H1 (cell line): ENCODE data around the gene DOCK10. TPM values are rescaled to one million over a fixed set of nuclear protein-coding genes. Genes with fewer than 3 reads are reported as not detected.

Source experiments
- CTCF ChIA-PET: fragments of 300-600 bp; sonication (Branson Sonifier 250); formaldehyde crosslinking; loops from one replicate; lab custom pipeline; 2021; ENCODE audit not compliant: partially characterized antibody; lab: Charles Lee
- POLR2A ChIA-PET: fragments of 300-600 bp; sonication (Branson Sonifier 250); formaldehyde crosslinking; loops from one replicate; lab custom pipeline; 2021; ENCODE audit warnings: inconsistent platforms; ENCODE audit not compliant: partially characterized antibody; lab: Charles Lee
- DNase-seq, 2 experiments: peaks; one replicate each; pipeline versions ENCODE4 v3.0.0 to v3.0.0-alpha.2; 2010 to 2022; ENCODE audit warnings: low spot score in 2 of 2, low read depth in 1 of 2, mixed read lengths in 1 of 2
- FAIRE-seq: peaks from 2 replicates; lab custom pipeline; 2011; peaks lifted over from hg19 to GRCh38; lab: Jason Lieb, UNC
- H2AFZ ChIP-seq: 2 replicates; pipeline ENCODE4 v1.8.1; 2012; ENCODE audit warnings: low read length, inconsistent platforms
- H2AK5ac ChIP-seq: 2 replicates; pipeline ENCODE4 v1.6.1; 2013; ENCODE audit warnings: low read depth, low read length
- H2BK120ac ChIP-seq: replicated peaks from 2 replicates; pipeline ENCODE3; 2013; ENCODE audit warnings: low read depth, low read length, inconsistent platforms
- H2BK12ac ChIP-seq: 2 replicates; pipeline ENCODE4 v1.6.1; 2013; ENCODE audit warnings: low read depth, low read length
- H2BK15ac ChIP-seq: 2 replicates; pipeline ENCODE4 v1.6.1; 2013; ENCODE audit warnings: low read length
- H2BK20ac ChIP-seq: 2 replicates; pipeline ENCODE4 v1.6.1; 2013; ENCODE audit warnings: low read length
- H2BK5ac ChIP-seq: 2 replicates; pipeline ENCODE4 v1.6.1; 2013; ENCODE audit warnings: low read depth, low read length
- H3K14ac ChIP-seq: 2 replicates; pipeline ENCODE4 v1.6.1; 2013; ENCODE audit warnings: inconsistent platforms; ENCODE audit not compliant: insufficient read length
- H3K18ac ChIP-seq: 2 replicates; pipeline ENCODE4 v1.6.1; 2013; ENCODE audit warnings: low read length; ENCODE audit errors: extremely low read depth
- H3K23ac ChIP-seq: 2 replicates; pipeline ENCODE4 v1.6.1; 2013; ENCODE audit warnings: inconsistent platforms; ENCODE audit not compliant: insufficient read length
- H3K23me2 ChIP-seq: 2 replicates; pipeline ENCODE4 v1.6.1; 2013; ENCODE audit warnings: low read depth, low read length
- H3K27ac ChIP-seq: 2 replicates; pipeline ENCODE4 v1.6.1; 2011; ENCODE audit warnings: low read depth, low read length, inconsistent platforms
- H3K27me3 ChIP-seq, 4 experiments: replicated peaks in 1 of 4; 1 replicate in 1 of 4; 2 replicates in 3 of 4; pipeline versions ENCODE4 v1.6.1 to v1.8.1; 2011 to 2013; ENCODE audit warnings: low read length in 3 of 4, mild to moderate bottlenecking in 3 of 4, inconsistent platforms in 2 of 4, mixed read lengths in 2 of 4, moderate library complexity in 1 of 4; ENCODE audit not compliant: control insufficient read depth in 3 of 4, insufficient read depth in 3 of 4; ENCODE audit errors: extremely low read depth in 1 of 4
- H3K36me3 ChIP-seq, 4 experiments: 2 replicates each; pipeline versions ENCODE4 v1.6.1 to v1.8.1; 2011 to 2013; ENCODE audit warnings: mild to moderate bottlenecking in 4 of 4, low read length in 3 of 4, moderate library complexity in 2 of 4, control low read depth in 1 of 4, inconsistent platforms in 1 of 4; ENCODE audit not compliant: insufficient read depth in 4 of 4, control insufficient read depth in 2 of 4
- H3K4ac ChIP-seq: replicated peaks from 2 replicates; pipeline ENCODE3; 2013; ENCODE audit warnings: low read length, low read depth, mixed read lengths, inconsistent platforms; ENCODE audit not compliant: insufficient read length
- H3K4me1 ChIP-seq, 4 experiments: replicated peaks in 1 of 4; 1 replicate in 1 of 4; 2 replicates in 3 of 4; pipeline versions ENCODE4 v1.6.1 to v1.8.1; 2011 to 2013; ENCODE audit warnings: low read length in 3 of 4, inconsistent platforms in 2 of 4, mixed read lengths in 1 of 4; ENCODE audit not compliant: insufficient read depth in 4 of 4, control insufficient read depth in 3 of 4
- H3K4me2 ChIP-seq, 2 experiments: 2 replicates each; pipeline versions ENCODE4 v1.6.1 to v1.8.1; 2011 to 2013; ENCODE audit warnings: low read depth in 2 of 2, low read length in 2 of 2, control low read depth in 1 of 2, inconsistent platforms in 1 of 2, mild to moderate bottlenecking in 1 of 2; ENCODE audit not compliant: insufficient read depth in 1 of 2
- H3K4me3 ChIP-seq, 4 experiments: fragments of 200-600, 300-600 bp in 1 of 4; sonication (generic), shearing (Covaris generic), sonication (Bioruptor Twin) in 1 of 4; 2 replicates each; pipeline versions ENCODE4 v1.5.1 to v1.8.1; 2011 to 2016; ENCODE audit warnings: low read length in 4 of 4, low read depth in 3 of 4, control low read depth in 2 of 4, inconsistent platforms in 2 of 4, mild to moderate bottlenecking in 2 of 4, mixed read lengths in 1 of 4, moderate library complexity in 1 of 4; ENCODE audit not compliant: insufficient read depth in 2 of 4; ENCODE audit errors: extremely low read depth in 1 of 4
- H3K56ac ChIP-seq: replicated peaks from 2 replicates; pipeline ENCODE3; 2013; ENCODE audit warnings: low read depth, mild to moderate bottlenecking, mixed read lengths, low read length, inconsistent platforms; ENCODE audit not compliant: insufficient read length
- H3K79me1 ChIP-seq: 2 replicates; pipeline ENCODE4 v1.6.1; 2013; ENCODE audit warnings: low read depth, low read length, control low read depth
- H3K79me2 ChIP-seq, 2 experiments: 2 replicates each; pipeline versions ENCODE4 v1.6.1 to v1.8.1; 2012 to 2013; ENCODE audit warnings: low read length in 2 of 2, mild to moderate bottlenecking in 2 of 2, inconsistent platforms in 1 of 2; ENCODE audit not compliant: insufficient read depth in 2 of 2, control insufficient read depth in 1 of 2
- H3K9ac ChIP-seq, 4 experiments: replicated peaks in 1 of 4; 1 replicate in 1 of 4; 2 replicates in 3 of 4; pipeline versions ENCODE4 v1.6.1 to v1.8.1; 2011 to 2013; ENCODE audit warnings: low read depth in 3 of 4, low read length in 3 of 4, control low read depth in 2 of 4, mild to moderate bottlenecking in 2 of 4, moderate library complexity in 2 of 4, inconsistent platforms in 1 of 4; ENCODE audit errors: extremely low read depth in 1 of 4
- H3K9me3 ChIP-seq, 2 experiments: 2 replicates each; pipeline versions ENCODE4 v1.6.1 to v1.8.1; 2012 to 2013; ENCODE audit warnings: mild to moderate bottlenecking in 2 of 2, moderate library complexity in 2 of 2, control low read depth in 1 of 2, inconsistent platforms in 1 of 2, low read depth in 1 of 2, low read length in 1 of 2, mixed read lengths in 1 of 2; ENCODE audit not compliant: insufficient read depth in 2 of 2
- H4K20me1 ChIP-seq, 2 experiments: replicated peaks in 1 of 2; 2 replicates each; pipeline versions ENCODE3 to v1.8.1; 2011 to 2013; ENCODE audit warnings: inconsistent platforms in 2 of 2, low read length in 2 of 2, mild to moderate bottlenecking in 1 of 2; ENCODE audit not compliant: insufficient read depth in 2 of 2, control insufficient read depth in 1 of 2
- H4K5ac ChIP-seq: 2 replicates; pipeline ENCODE4 v1.6.1; 2013; ENCODE audit warnings: low read length, low read depth, mixed read lengths, inconsistent platforms; ENCODE audit not compliant: insufficient read length
- H4K8ac ChIP-seq: 2 replicates; pipeline ENCODE4 v1.8.0; 2013; ENCODE audit warnings: mild to moderate bottlenecking, moderate library complexity, low read length, inconsistent platforms; ENCODE audit not compliant: insufficient read depth; ENCODE audit errors: extremely low read depth
- H4K91ac ChIP-seq: replicated peaks from 2 replicates; pipeline ENCODE3; 2013; ENCODE audit warnings: low read length, mixed read lengths, inconsistent platforms; ENCODE audit not compliant: insufficient read length
- CBX8 ChIP-seq: fragments of 300-800, 300-1000 bp; sonication (generic); IDR thresholded peaks from 2 replicates; pipeline ENCODE4 v1.7.1; 2016; ENCODE audit warnings: low read depth, low read length, borderline replicate concordance
- CEBPB ChIP-seq: IDR thresholded peaks from 2 replicates; pipeline ENCODE4 v1.6.1; 2012; ENCODE audit warnings: low read depth, low read length
- E2F6 ChIP-seq: IDR thresholded peaks from 2 replicates; pipeline ENCODE4 v1.6.1; 2012; ENCODE audit warnings: inconsistent platforms
- KDM4A ChIP-seq: IDR thresholded peaks from one replicate; pipeline ENCODE4 v1.7.1; 2012; ENCODE audit warnings: low read depth, mild to moderate bottlenecking, moderate library complexity, low read length, inconsistent platforms; ENCODE audit not compliant: severe bottlenecking
- MAFK ChIP-seq: IDR thresholded peaks from 2 replicates; pipeline ENCODE4 v1.6.1; 2012; ENCODE audit warnings: low read depth, mild to moderate bottlenecking, improper control_type of control experiment, low read length
- RAD21 ChIP-seq, 2 experiments: IDR thresholded peaks in 1 of 2; conservative IDR thresholded peaks in 1 of 2; 2 replicates each; pipeline ENCODE4 v1.6.1; 2011; ENCODE audit warnings: low read depth in 2 of 2, low read length in 2 of 2, improper control_type of control experiment in 1 of 2, inconsistent platforms in 1 of 2, mild to moderate bottlenecking in 1 of 2, moderate library complexity in 1 of 2
- SAP30 ChIP-seq: fragments of 300-600 bp; sonication (generic); IDR thresholded peaks from 2 replicates; pipeline ENCODE4 v1.7.1; 2012; ENCODE audit warnings: low read length, moderate library complexity, mild to moderate bottlenecking, inconsistent platforms; ENCODE audit not compliant: insufficient read depth, insufficient replicate concordance
- SUZ12 ChIP-seq: fragments of 200-600 bp; sonication (generic); IDR thresholded peaks from 2 replicates; pipeline ENCODE4 v1.6.1; 2012; ENCODE audit warnings: mild to moderate bottlenecking, inconsistent platforms, low read length, moderate library complexity, mixed read lengths
- WGBS, 2 experiments: shearing (Covaris generic) in 1 of 2; methylation state at CpG; one replicate each; pipeline versions ENCODE4 v1.1.6 to v1.1.7; 2013 to 2015; ENCODE audit warnings: low lambda C conversion rate in 2 of 2, mixed read lengths in 2 of 2, inconsistent platforms in 1 of 2, low coverage in 1 of 2, missing lambda C conversion rate in 1 of 2; ENCODE audit not compliant: insufficient replicate concordance in 2 of 2, insufficient coverage in 1 of 2, insufficient read length in 1 of 2; ENCODE audit errors: extremely low coverage in 1 of 2, missing lambda C conversion rate in 1 of 2; 5-methylcytosine and 5-hydroxymethylcytosine counted together
- polyA plus RNA-seq, 7 experiments: library from polyadenylated mRNA; depleted of rRNA in 3 of 7; stranded (reverse) in 5 of 7; unstranded in 2 of 7; fragments of >200 nt in 5 of 7; fragments of 200-250 nt in 2 of 7; gene quantifications; 1 replicate in 5 of 7; 2 replicates in 1 of 7; 4 replicates in 1 of 7; pipeline versions ENCODE4 v1.2.1 to v1.2.3, GENCODE V29; 2011 to 2013; ENCODE audit warnings: missing spikeins in 2 of 7, mixed read lengths in 2 of 7
- total RNA-seq: library from RNA; stranded (reverse); fragmentation: NEBNext Ultra II Directional; extraction: Animal tissue kit (Norgen Biotek cat#: 25700); gene quantifications from 2 replicates; pipeline ENCODE4 v1.2.1, GENCODE V29; 2021

The DOCK10 gene
- total and polyA plus RNA-seq, 2 of the 8 experiments (the other 6 are each of a cell fraction or from before 2014, with no cell fraction given) = 0.33 to 1.6 TPM

- Histone ChIP-seq H4K20me1 (no peaks in the 10 kb centered on the region), H4K8ac (no peak overlapping the region), H3K23me2 (no peaks in the 10 kb centered on the region), H3K27ac (no peak overlapping the region), H2AFZ (no peak overlapping the region), H3K27me3 (no peaks in the 10 kb centered on the region), H2AK5ac (no peak overlapping the region), H3K23ac (no peak overlapping the region), H3K14ac (no peak overlapping the region), H3K9me3 (no peaks in the 10 kb centered on the region), H4K5ac (no peak overlapping the region), H3K4me3 (no peak overlapping the region), H3K9ac (no peak overlapping the region), H3K79me2 (no peaks in the 10 kb centered on the region), H3K4ac (no peak overlapping the region), H4K91ac (no peak overlapping the region), H3K36me3 (no peaks in the 10 kb centered on the region), H2BK5ac (no peak overlapping the region), H2BK15ac (no peak overlapping the region), H3K18ac (no peak overlapping the region), H2BK120ac (no peak overlapping the region), H3K56ac (no peak overlapping the region), H3K79me1 (no peaks in the 10 kb centered on the region), H3K4me2 (no peak overlapping the region), H2BK12ac (no peak overlapping the region), H2BK20ac (no peak overlapping the region), H3K4me1 (no peaks in the 10 kb centered on the region)
- 95% methylated on average over 4 of the region's 4 CpGs; no CpG with 5 or more reads in 1 of the 2 experiments for WGBS, 2 experiments
- DNase-seq = no peak
- POLR2A ChIA-PET = no interaction called here
- no peak for FAIRE-seq
- CTCF ChIA-PET = interaction anchor here (0.9 kb wide), 1 partner anchor 24 kb away, joined by 3 read pairs; no protein-coding TSS in a partner anchor
- TF ChIP-seq RAD21 (IDR thresholded peaks at IDR 0.05 in 1 of 2, conservative IDR thresholded peaks at IDR 0.05 in 1 of 2; ENCODE audit: low read depth in 2 of 2, low read length in 2 of 2) (no peak), CBX8 (no peak), SAP30 (no peak), MAFK (no peak), SUZ12 (no peak), KDM4A (no peak), CEBPB (no peak), E2F6 (no peak)
Measured at GRCh38 chr2:224747765-224748164, 294.5 kb downstream of the DOCK10 start.
